ENCODE data around the gene MAP3K15. TPM values are rescaled to one million over a fixed set of nuclear protein-coding genes. Genes with fewer than 3 reads are reported as not detected.

MAP3K15 gene
- total and polyA plus RNA-seq, 10 of the 15 experiments (the other 5 are each of a cell fraction or from before 2014, with no cell fraction given), result 0.03 to 0.16 TPM; not detected in 8

GRCh38 chrX:19448077-19448476 lies 67.2 kb downstream of the MAP3K15 start (continued):
- TF ChIP-seq, protein P1, sequence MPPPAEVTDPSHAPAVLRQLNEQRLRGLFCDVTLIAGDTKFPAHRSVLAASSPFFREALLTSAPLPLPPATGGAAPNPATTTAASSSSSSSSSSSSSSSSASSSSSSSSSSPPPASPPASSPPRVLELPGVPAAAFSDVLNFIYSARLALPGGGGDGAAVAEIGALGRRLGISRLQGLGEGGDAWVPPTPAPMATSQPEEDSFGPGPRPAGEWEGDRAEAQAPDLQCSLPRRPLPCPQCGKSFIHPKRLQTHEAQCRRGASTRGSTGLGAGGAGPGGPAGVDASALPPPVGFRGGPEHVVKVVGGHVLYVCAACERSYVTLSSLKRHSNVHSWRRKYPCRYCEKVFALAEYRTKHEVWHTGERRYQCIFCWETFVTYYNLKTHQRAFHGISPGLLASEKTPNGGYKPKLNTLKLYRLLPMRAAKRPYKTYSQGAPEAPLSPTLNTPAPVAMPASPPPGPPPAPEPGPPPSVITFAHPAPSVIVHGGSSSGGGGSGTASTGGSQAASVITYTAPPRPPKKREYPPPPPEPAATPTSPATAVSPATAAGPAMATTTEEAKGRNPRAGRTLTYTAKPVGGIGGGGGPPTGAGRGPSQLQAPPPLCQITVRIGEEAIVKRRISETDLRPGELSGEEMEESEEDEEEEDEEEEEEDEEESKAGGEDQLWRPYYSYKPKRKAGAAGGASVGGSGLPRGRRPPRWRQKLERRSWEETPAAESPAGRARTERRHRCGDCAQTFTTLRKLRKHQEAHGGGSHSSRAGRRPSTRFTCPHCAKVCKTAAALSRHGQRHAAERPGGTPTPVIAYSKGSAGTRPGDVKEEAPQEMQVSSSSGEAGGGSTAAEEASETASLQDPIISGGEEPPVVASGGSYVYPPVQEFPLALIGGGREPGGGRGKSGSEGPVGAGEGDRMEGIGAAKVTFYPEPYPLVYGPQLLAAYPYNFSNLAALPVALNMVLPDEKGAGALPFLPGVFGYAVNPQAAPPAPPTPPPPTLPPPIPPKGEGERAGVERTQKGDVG (CRISPR knock-in tag; IDR thresholded peaks at IDR 0.05), result no peak
- TF ChIP-seq, protein P2, sequence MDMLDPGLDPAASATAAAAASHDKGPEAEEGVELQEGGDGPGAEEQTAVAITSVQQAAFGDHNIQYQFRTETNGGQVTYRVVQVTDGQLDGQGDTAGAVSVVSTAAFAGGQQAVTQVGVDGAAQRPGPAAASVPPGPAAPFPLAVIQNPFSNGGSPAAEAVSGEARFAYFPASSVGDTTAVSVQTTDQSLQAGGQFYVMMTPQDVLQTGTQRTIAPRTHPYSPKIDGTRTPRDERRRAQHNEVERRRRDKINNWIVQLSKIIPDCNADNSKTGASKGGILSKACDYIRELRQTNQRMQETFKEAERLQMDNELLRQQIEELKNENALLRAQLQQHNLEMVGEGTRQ (IDR thresholded peaks at IDR 0.05; ENCODE audit: borderline replicate concordance, low read depth, low read length), result no peak
- TF ChIP-seq POU2F2 (IDR thresholded peaks at IDR 0.05; ENCODE audit: borderline replicate concordance, low read depth, low read length) (no peak), SMC3 (IDR thresholded peaks at IDR 0.05; ENCODE audit: borderline replicate concordance, low read length) (no peak), SUZ12 (IDR thresholded peaks at IDR 0.05; ENCODE audit: unreplicated experiment) (no peak), CHD4 (IDR thresholded peaks at IDR 0.05) (no peak), RFX5 (IDR thresholded peaks at IDR 0.05; ENCODE audit: low read depth, low read length) (no peak), TCF3 (IDR thresholded peaks at IDR 0.05; ENCODE audit: borderline replicate concordance, insufficient read depth, low read depth, low read length) (no peak), SPI1 (IDR thresholded peaks at IDR 0.05; ENCODE audit: borderline replicate concordance, insufficient read depth, low read depth, low read length) (no peak)
- TF ChIP-seq, protein P3, sequence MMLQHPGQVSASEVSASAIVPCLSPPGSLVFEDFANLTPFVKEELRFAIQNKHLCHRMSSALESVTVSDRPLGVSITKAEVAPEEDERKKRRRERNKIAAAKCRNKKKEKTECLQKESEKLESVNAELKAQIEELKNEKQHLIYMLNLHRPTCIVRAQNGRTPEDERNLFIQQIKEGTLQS (IDR thresholded peaks at IDR 0.05; ENCODE audit: borderline replicate concordance, extremely low read depth, low read depth, low read length), result no peak
